GM12878 (cell line): ENCODE results near the gene CERT1. TPM values are rescaled to one million over a fixed set of nuclear protein-coding genes. Genes with fewer than 3 reads are reported as not detected.

Experiments
- ATAC-seq: fragments of 200-7000 bp; cut with Tn5 transposase; 3 replicates; pipeline ENCODE4 v1.9.1; 2020; ENCODE audit warnings: mild to moderate bottlenecking, moderate library complexity
- BruUV-seq: library from RNA; stranded (reverse); fragments of 400-500 nt; replicated peaks from 2 replicates; lab custom pipeline; 2021; lab: Mats Ljungman, UMichigan
- CTCF ChIA-PET: fragments of 300-600 bp; sonication (Branson Sonifier 250); formaldehyde crosslinking; extraction: SDS; loops from one replicate; lab custom pipeline; 2021; ENCODE audit warnings: inconsistent platforms; lab: Yijun Ruan, JAX
- POLR2A ChIA-PET: fragments of 350-600 bp; formaldehyde crosslinking; extraction: SDS; loops from one replicate; lab custom pipeline; 2021; ENCODE audit warnings: inconsistent platforms; lab: Charles Lee
- RAD21 ChIA-PET: fragments of 300-600 bp; sonication (Branson Sonifier 250); formaldehyde crosslinking; loops from one replicate; lab custom pipeline; 2023; ENCODE audit warnings: antibody characterized with exemption; ENCODE audit not compliant: unreplicated experiment; lab: Charles Lee
- SMC1A ChIA-PET: fragments of 300-600 bp; sonication (Branson Sonifier 250); formaldehyde crosslinking; loops from one replicate; lab custom pipeline; 2023; ENCODE audit not compliant: unreplicated experiment, uncharacterized antibody; lab: Charles Lee
- DNase-seq: peaks from one replicate; pipeline ENCODE4 v3.0.0-alpha.2; 2011; ENCODE audit warnings: low read depth, low spot score
- FAIRE-seq: peaks from 3 replicates; lab custom pipeline; 2011; peaks lifted over from hg19 to GRCh38; lab: Jason Lieb, UNC
- H2AFZ ChIP-seq: 2 replicates; pipeline ENCODE4 v1.6.0; 2011; ENCODE audit warnings: low read depth, low read length, control low read depth; ENCODE audit not compliant: control insufficient read depth
- H3K27ac ChIP-seq: 2 replicates; pipeline ENCODE4 v1.5.1; 2011; ENCODE audit warnings: control low read depth; ENCODE audit not compliant: control insufficient read depth, insufficient read depth
- H3K27me3 ChIP-seq, 2 experiments: replicated peaks in 1 of 2; 2 replicates each; pipeline versions ENCODE4 v1.6.0 to v1.6.1; 2011; ENCODE audit warnings: low read length in 1 of 2; ENCODE audit not compliant: control insufficient read depth in 2 of 2, insufficient read depth in 2 of 2
- H3K36me3 ChIP-seq, 2 experiments: 2 replicates each; pipeline ENCODE4 v1.5.1; 2011; ENCODE audit warnings: low read length in 1 of 2; ENCODE audit not compliant: control insufficient read depth in 2 of 2, insufficient read depth in 2 of 2
- H3K4me1 ChIP-seq: 2 replicates; pipeline ENCODE4 v1.6.1; 2011; ENCODE audit warnings: mild to moderate bottlenecking, low read length, moderate library complexity, mixed read lengths; ENCODE audit not compliant: control insufficient read depth, insufficient read depth
- H3K4me2 ChIP-seq: 2 replicates; pipeline ENCODE4 v1.6.0; 2011; ENCODE audit warnings: control low read depth; ENCODE audit not compliant: control insufficient read depth, insufficient read depth
- H3K4me3 ChIP-seq: fragments of 200-600 bp; sonication (generic); 2 replicates; pipeline ENCODE4 v1.5.1; 2016
- H3K79me2 ChIP-seq: 2 replicates; pipeline ENCODE4 v1.6.0; 2011; ENCODE audit warnings: low read length; ENCODE audit not compliant: control insufficient read depth, insufficient read depth
- H3K9ac ChIP-seq: 2 replicates; pipeline ENCODE4 v1.8.0; 2011; ENCODE audit warnings: low read length, control low read depth, mixed read lengths; ENCODE audit not compliant: control insufficient read depth, insufficient read depth
- H3K9me3 ChIP-seq: replicated peaks from 3 replicates; pipeline ENCODE4 v1.5.1; 2011; ENCODE audit warnings: mild to moderate bottlenecking, low read length; ENCODE audit not compliant: control insufficient read depth, insufficient read depth
- H4K20me1 ChIP-seq: 2 replicates; pipeline ENCODE4 v1.6.0; 2011; ENCODE audit not compliant: control insufficient read depth, insufficient read depth
- ESRRA ChIP-seq: IDR thresholded peaks from 2 replicates; pipeline ENCODE4 v1.6.1; 2012; ENCODE audit warnings: mild to moderate bottlenecking, low read length, improper control_type of control experiment
- IRF5 ChIP-seq: fragments of 450-650 bp; IDR thresholded peaks from 2 replicates; pipeline ENCODE4 v1.6.1; 2017; ENCODE audit warnings: borderline replicate concordance
- MTA2 ChIP-seq: fragments of 450-650 bp; IDR thresholded peaks from 2 replicates; pipeline ENCODE4 v1.6.1; 2016; ENCODE audit warnings: low read depth, mild to moderate bottlenecking, moderate library complexity
- NFYB ChIP-seq: IDR thresholded peaks from 2 replicates; pipeline ENCODE4 v1.6.1; 2011; ENCODE audit warnings: low read depth, mild to moderate bottlenecking, low read length, improper control_type of control experiment, moderate library complexity; ENCODE audit not compliant: insufficient read depth
- NRF1 ChIP-seq: conservative IDR thresholded peaks from 2 replicates; pipeline ENCODE4 v1.6.1; 2011; ENCODE audit warnings: mild to moderate bottlenecking, low read depth, low read length, improper control_type of control experiment
- POLR2A ChIP-seq: IDR thresholded peaks from 2 replicates; pipeline ENCODE4 v1.6.1; 2011; ENCODE audit warnings: low read depth, mild to moderate bottlenecking, low read length
- POLR2AphosphoS5 ChIP-seq: IDR thresholded peaks from 2 replicates; pipeline ENCODE4 v1.6.1; 2011; ENCODE audit warnings: mild to moderate bottlenecking, low read length, inconsistent platforms
- TARDBP ChIP-seq: IDR thresholded peaks from 2 replicates; pipeline ENCODE4 v1.6.1; 2016; ENCODE audit warnings: borderline replicate concordance
- TCF12 ChIP-seq: IDR thresholded peaks from 2 replicates; pipeline ENCODE4 v1.6.1; 2011; ENCODE audit warnings: low read depth, mild to moderate bottlenecking, low read length
- ZNF687 ChIP-seq: fragments of 450-650 bp; IDR thresholded peaks from 2 replicates; pipeline ENCODE4 v1.6.1; 2017; ENCODE audit warnings: mild to moderate bottlenecking, moderate library complexity
- WGBS: methylation state at CpG from one replicate; pipeline ENCODE4 v1.1.6; 2016; ENCODE audit warnings: low lambda C conversion rate; ENCODE audit not compliant: insufficient replicate concordance, insufficient coverage; ENCODE audit errors: missing lambda C conversion rate; 5-methylcytosine and 5-hydroxymethylcytosine counted together
- in situ Hi-C: fragments of 300-500 bp; cut with MboI; formaldehyde crosslinking; loops from 9 replicates; pipeline ENCODE4 v1.14.3; 2018; ENCODE audit warnings: mixed read lengths
- intact Hi-C: fragments of 100-400 bp; cut with micrococcal nuclease; formaldehyde crosslinking; loops from one replicate; pipeline ENCODE4 v1.14.2; 2022; ENCODE audit not compliant: unreplicated experiment
- polyA plus RNA-seq, 11 experiments: library from polyadenylated mRNA; depleted of rRNA in 4 of 11; unstranded in 6 of 11; stranded (reverse) in 5 of 11; fragments of >200 nt; fragmentation: Nextera tagmentation in 4 of 11; fragmentation: Illumina TruSeq in 1 of 11; extraction: Ambion mirVana in 4 of 11; extraction: Trizol in 1 of 11; gene quantifications; 1 replicate in 1 of 11; 2 replicates in 10 of 11; pipeline versions ENCODE4 v1.2.1 to v1.2.3, GENCODE V29; 2011 to 2016; ENCODE audit warnings: inconsistent platforms in 2 of 11, missing spikeins in 2 of 11, low read depth in 1 of 11
- total RNA-seq, 4 experiments: library from RNA; depleted of rRNA in 3 of 4; stranded (reverse); fragments of >200 nt in 3 of 4; fragmentation: Illumina TruSeq in 1 of 4; extraction: Trizol in 1 of 4; gene quantifications; 2 replicates each; pipeline versions ENCODE4 v1.2.1 to v1.2.3, GENCODE V29; 2013 to 2021

Gene CERT1
- total and polyA plus RNA-seq, 10 of the 15 experiments (the other 5 are each of a cell fraction or from before 2014, with no cell fraction given), result 7.7 to 36.7 (median 25.6) TPM

DNA sequence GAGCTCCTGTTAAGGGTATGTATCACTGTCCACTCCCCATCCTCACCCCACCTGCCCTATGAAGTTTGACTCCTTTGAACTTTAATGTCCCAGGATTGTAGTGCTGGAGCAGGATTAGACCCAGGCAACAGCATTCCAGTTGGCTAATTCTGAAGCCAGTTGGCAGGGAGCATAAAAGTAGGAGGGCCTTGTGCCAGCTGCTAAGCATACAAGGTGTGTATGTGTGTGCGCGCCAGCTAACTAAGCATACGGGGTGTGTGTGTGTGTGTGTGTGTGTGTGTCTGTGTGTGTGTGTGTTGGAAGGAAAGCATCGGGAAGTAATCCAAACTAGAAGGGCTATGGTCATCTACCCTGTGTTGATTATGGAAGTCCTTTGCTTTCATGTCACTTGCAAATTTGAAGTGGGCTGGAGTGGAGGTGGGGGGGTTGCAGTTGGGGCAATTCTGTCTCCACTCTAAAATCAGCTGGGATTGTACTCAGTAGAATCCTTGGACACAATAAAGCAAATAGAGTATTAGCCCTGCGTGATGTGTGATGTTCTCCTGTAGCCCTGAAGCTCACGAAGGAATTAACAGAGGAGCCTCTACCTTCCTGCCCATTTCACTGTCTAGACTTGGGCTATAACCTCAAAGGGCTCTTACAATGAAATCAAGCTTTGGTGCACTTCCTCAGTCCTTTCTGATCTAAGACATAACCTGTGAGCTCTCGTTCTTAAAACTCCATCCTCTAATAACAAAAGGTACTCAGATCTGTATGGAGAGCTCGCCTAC is 147.5 kb downstream of the CERT1 start:
- TF ChIP-seq MTA2 (no peak), POLR2AphosphoS5 (peak; percentile 58; the same call in 1 of the 2 replicates), POLR2A (0 out of 2 replicates have a peak, but pooled peaks have one; percentile 29), TARDBP (0 out of 2 replicates have a peak, but pooled peaks have one; percentile 29)
- TF ChIP-seq, all 136 proteins: peak for 3
- SMC1A ChIA-PET, result interaction anchor here (0.6 to 2.5 kb wide), 5 partner anchors 13 to 450 kb away, joined by 3 to 11 read pairs (median 5); partner anchors contain the start of gene ANKRD31
- Histone ChIP-seq H3K4me2 (no peak overlapping the region), H3K4me1 (peaks cover 14% of the 10 kb centered on the region), H3K27ac (no peak overlapping the region), H3K4me3 (no peak overlapping the region), H3K36me3 (peaks cover 3 to 23% of the 10 kb centered on the region in 2 experiments), H3K9ac (no peak overlapping the region), H4K20me1 (no peaks in the 10 kb centered on the region), H3K79me2 (no peaks in the 10 kb centered on the region), H2AFZ (no peak overlapping the region), H3K27me3 (no peaks in the 10 kb centered on the region), H3K9me3 (no peaks in the 10 kb centered on the region)
- in situ Hi-C loops (no loop called here), intact Hi-C loops (loop anchor here (10.0 kb wide), 1 partner anchor 1301 kb away; no protein-coding TSS in a partner anchor)
- FAIRE-seq, result no peak
- POLR2A ChIA-PET, result interaction anchor here (1.1 kb wide), 1 partner anchor 38 kb away, joined by 5 read pairs; no protein-coding TSS in a partner anchor
- CTCF ChIA-PET, result interaction anchor here (0.9 to 6.7 kb wide), 3 partner anchors 127 to 319 kb away, joined by 3 to 31 read pairs (median 3); partner anchors contain the start of gene ANKRD31
- no peak for DNase-seq
- no TSS peak for BruUV-seq
- ATAC-seq, result no peak
- 85% methylated on average over 8 of the region's 8 CpGs for WGBS
- RAD21 ChIA-PET, result interaction anchor here (1.1 kb wide), 1 partner anchor 317 kb away, joined by 3 read pairs; no protein-coding TSS in a partner anchor

- no peak for FAIRE-seq
- in situ Hi-C loops (no loop called here), intact Hi-C loops (loop anchor here (10.0 kb wide), 1 partner anchor 1302 kb away; no protein-coding TSS in a partner anchor)
- Histone ChIP-seq H3K36me3 (peaks cover 3 to 28% of the 10 kb centered on the region in 2 experiments), H3K4me2 (no peak overlapping the region), H3K4me3 (no peak overlapping the region), H3K9me3 (no peaks in the 10 kb centered on the region), H3K27ac (no peak overlapping the region), H3K27me3 (no peaks in the 10 kb centered on the region), H3K79me2 (no peaks in the 10 kb centered on the region), H4K20me1 (no peaks in the 10 kb centered on the region), H2AFZ (no peak overlapping the region), H3K9ac (no peak overlapping the region), H3K4me1 (peaks cover 14% of the 10 kb centered on the region)
- ChIA-PET POLR2A (no interaction called here), SMC1A (interaction anchor here (1.2 to 3.9 kb wide), 3 partner anchors 12 to 306 kb away, joined by 5 to 27 read pairs (median 18); no protein-coding TSS in a partner anchor), RAD21 (interaction anchor here (1.1 kb wide), 1 partner anchor 318 kb away, joined by 3 read pairs; no protein-coding TSS in a partner anchor), CTCF (interaction anchor here (6.7 kb wide), 1 partner anchor 319 kb away, joined by 31 read pairs; no protein-coding TSS in a partner anchor)
- no peak for DNase-seq
- BruUV-seq, result no TSS peak
- 98% methylated on average over 5 of the region's 5 CpGs for WGBS
- ATAC-seq, result no peak
- TF ChIP-seq TCF12 (no peak), NRF1 (no peak), NFYB (no peak), ZNF687 (no peak), IRF5 (no peak), ESRRA (no peak)
Measured at GRCh38 chr5:75363111-75363510, 148.3 kb downstream of the CERT1 start.
